Vagina (tissue), 2 donors: ENCODE measurements around the gene PPIL4. TPM values are rescaled to one million over a fixed set of nuclear protein-coding genes. Genes with fewer than 3 reads are reported as not detected.
"Not testable (repeated sequence)": the region's sequence is repeated elsewhere in the genome, so short reads cannot be mapped to it uniquely, and the experiment has no call there.

Source experiments
- DNase-seq, 2 donors: peaks; one replicate each; pipeline ENCODE4 v3.0.0-alpha.2; 2017; ENCODE audit errors: extremely low spot score in 2 of 2
- H3K27ac ChIP-seq: fragments of 200-600 bp; sonication (generic); one replicate; pipeline ENCODE4 v1.5.1; 2019
- H3K27me3 ChIP-seq: fragments of 200-600 bp; sonication (generic); one replicate; pipeline ENCODE4 v1.5.1; 2019
- H3K36me3 ChIP-seq, 2 donors: fragments of 200-600 bp; sonication (generic); one replicate each; pipeline ENCODE4 v1.5.1; 2017 to 2019
- H3K4me1 ChIP-seq: fragments of 200-600 bp; sonication (generic); one replicate; pipeline ENCODE4 v1.5.1; 2019
- H3K4me3 ChIP-seq, 2 donors: fragments of 200-600 bp; sonication (generic); 1 replicate in 1 of 2; 2 replicates in 1 of 2; pipeline ENCODE4 v1.5.1; 2016 to 2019
- H3K9me3 ChIP-seq: fragments of 200-600 bp; sonication (generic); one replicate; pipeline ENCODE4 v1.5.1; 2019
- CTCF ChIP-seq, 3 experiments: fragments of 450-650 bp in 2 of 3; fragments of 200-600 bp in 1 of 3; sonication (generic) in 1 of 3; IDR thresholded peaks; one replicate each; pipeline ENCODE4 v1.5.1; 2017 to 2019; ENCODE audit warnings: antibody characterized with exemption in 3 of 3, mild to moderate bottlenecking in 2 of 3, moderate library complexity in 2 of 3
- POLR2A ChIP-seq, 2 donors: fragments of 450-650 bp; IDR thresholded peaks; one replicate each; pipeline ENCODE4 v1.6.1; 2017; ENCODE audit warnings: antibody characterized with exemption in 2 of 2, mild to moderate bottlenecking in 2 of 2, moderate library complexity in 2 of 2
- POLR2AphosphoS5 ChIP-seq, 2 donors: sonication (generic); formaldehyde crosslinking; IDR thresholded peaks; one replicate each; pipeline ENCODE4 v1.9.0; 2017; ENCODE audit warnings: antibody characterized with exemption in 2 of 2, mild to moderate bottlenecking in 2 of 2, low read depth in 1 of 2; ENCODE audit not compliant: insufficient read depth in 1 of 2
- intact Hi-C: fragments of 100-400 bp; cut with DNase I; formaldehyde crosslinking; loops from one replicate; pipeline ENCODE4 v1.15.1; 2023
- total RNA-seq: library from RNA; depleted of rRNA; stranded (reverse); fragments of >200 nt; gene quantifications from one replicate; pipeline ENCODE4 v1.2.3, GENCODE V29; 2016

The PPIL4 gene
- total RNA-seq, 1 donor from 2014 or later: 20.1 TPM

GRCh38 chr6:149467265-149467664, 78.6 kb downstream of the PPIL4 start:
- Histone ChIP-seq H3K4me3 (no peak overlapping the region), H3K27ac (no peak overlapping the region), H3K36me3 (no peaks in the 10 kb centered on the region), H3K4me1 (no peaks in the 10 kb centered on the region), H3K9me3 (no peaks in the 10 kb centered on the region), H3K27me3 (no peaks in the 10 kb centered on the region)
- TF ChIP-seq POLR2A (IDR thresholded peaks at IDR 0.05) (no peak), CTCF (IDR thresholded peaks at IDR 0.05) (no peak), POLR2AphosphoS5 (IDR thresholded peaks at IDR 0.05; ENCODE audit: insufficient read depth in 1 of 2, low read depth in 1 of 2) (no peak)
- DNase-seq: no peak
- intact Hi-C loops: no loop called here

GRCh38 chr6:149464411-149464810, 81.4 kb downstream of the PPIL4 start:
- no peaks in the 10 kb centered on the region for H3K4me1 ChIP-seq
- H3K27me3 ChIP-seq: no peaks in the 10 kb centered on the region
- H3K27ac ChIP-seq: no peak overlapping the region
- no peak for DNase-seq
- TF ChIP-seq POLR2AphosphoS5 (IDR thresholded peaks at IDR 0.05; ENCODE audit: insufficient read depth in 1 of 2, low read depth in 1 of 2): no peak
- no peak overlapping the region for H3K4me3 ChIP-seq
- no peaks in the 10 kb centered on the region for H3K36me3 ChIP-seq
- H3K9me3 ChIP-seq: no peaks in the 10 kb centered on the region
- intact Hi-C loops: no loop called here

GRCh38 chr6:149463781-149464180, 82.1 kb downstream of the PPIL4 start:
- TF ChIP-seq CTCF (IDR thresholded peaks at IDR 0.05) (no peak), POLR2A (IDR thresholded peaks at IDR 0.05) (no peak)
- Histone ChIP-seq H3K9me3 (no peaks in the 10 kb centered on the region), H3K4me1 (no peaks in the 10 kb centered on the region), H3K27ac (no peak overlapping the region), H3K4me3 (no peak overlapping the region), H3K27me3 (no peaks in the 10 kb centered on the region), H3K36me3 (no peaks in the 10 kb centered on the region)
- no peak for DNase-seq
- intact Hi-C loops: no loop called here

DNA sequence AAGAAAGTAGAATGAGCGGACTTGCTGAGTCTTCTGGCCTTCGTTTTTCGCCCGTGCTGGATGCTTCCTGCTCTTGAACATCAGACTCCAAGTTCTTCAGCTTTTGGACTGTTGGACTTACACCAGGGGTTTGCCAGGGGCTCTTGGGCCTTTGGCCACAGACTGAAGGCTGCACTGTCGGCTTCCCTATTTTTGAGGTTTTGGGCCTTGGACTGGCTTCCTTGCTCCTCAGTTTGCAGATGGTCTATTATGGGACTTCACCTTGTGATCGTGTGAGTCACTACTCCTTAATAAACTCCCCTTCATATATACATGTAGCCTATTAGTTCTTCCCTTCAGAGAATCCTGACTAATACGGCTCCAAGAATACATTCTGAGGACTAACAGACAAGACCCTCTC, 83.1 kb downstream of the PPIL4 start:
- DNase-seq, H3K4me1 ChIP-seq, H3K27ac ChIP-seq, H3K9me3 ChIP-seq, H3K36me3 ChIP-seq, intact Hi-C loops, H3K27me3 ChIP-seq, H3K4me3 ChIP-seq: not testable (repeated sequence)

DNA sequence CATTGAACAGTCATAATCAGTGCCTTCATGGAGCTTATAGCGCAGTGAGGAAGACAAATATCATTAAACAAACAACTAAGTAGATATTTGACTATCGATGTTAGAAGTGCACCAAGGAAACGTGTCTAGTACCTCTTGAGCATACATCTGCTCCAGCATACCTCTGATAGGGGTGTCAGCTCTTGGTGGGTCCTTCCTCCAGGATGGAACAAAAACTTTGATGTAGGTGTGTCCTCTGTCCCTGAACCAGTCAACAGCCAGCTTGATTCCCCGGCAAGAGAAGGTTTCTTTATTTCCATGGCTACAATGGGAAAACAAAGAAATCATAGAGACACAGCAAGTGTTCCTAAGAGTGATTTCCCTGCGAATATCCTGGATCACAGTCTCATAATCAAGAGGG, 84.2 kb downstream of the PPIL4 start:
- no peak overlapping the region for H3K27ac ChIP-seq
- DNase-seq: no peak
- no peak overlapping the region for H3K4me3 ChIP-seq
- no peak for TF ChIP-seq POLR2A (IDR thresholded peaks at IDR 0.05)
- no peaks in the 10 kb centered on the region for H3K9me3 ChIP-seq
- no peaks in the 10 kb centered on the region for H3K4me1 ChIP-seq
- H3K27me3 ChIP-seq: no peaks in the 10 kb centered on the region
- no peaks in the 10 kb centered on the region for H3K36me3 ChIP-seq
- intact Hi-C loops: no loop called here

DNA sequence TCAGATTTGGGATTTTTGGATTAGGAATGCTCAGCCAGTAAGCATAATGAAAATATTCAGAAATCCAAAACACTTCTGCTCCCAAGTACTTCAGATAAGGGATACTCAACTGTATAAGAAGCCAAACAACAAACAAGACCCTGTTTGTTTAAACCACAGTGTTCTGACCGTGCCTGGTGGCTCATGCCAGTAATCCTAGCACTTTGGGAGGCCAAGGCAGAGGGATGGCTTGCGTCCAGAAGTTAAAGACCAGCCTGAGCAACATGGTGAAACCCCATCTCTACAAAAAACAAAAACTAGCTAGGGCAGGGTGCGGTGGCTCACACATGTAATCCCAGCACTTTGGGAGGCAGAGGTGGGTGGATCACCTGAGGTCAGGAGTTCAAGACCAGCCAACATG, 85.6 kb downstream of the PPIL4 start:
- H3K4me1 ChIP-seq, DNase-seq, H3K27me3 ChIP-seq, H3K9me3 ChIP-seq, H3K36me3 ChIP-seq, H3K27ac ChIP-seq, H3K4me3 ChIP-seq, intact Hi-C loops: not testable (repeated sequence)

DNA sequence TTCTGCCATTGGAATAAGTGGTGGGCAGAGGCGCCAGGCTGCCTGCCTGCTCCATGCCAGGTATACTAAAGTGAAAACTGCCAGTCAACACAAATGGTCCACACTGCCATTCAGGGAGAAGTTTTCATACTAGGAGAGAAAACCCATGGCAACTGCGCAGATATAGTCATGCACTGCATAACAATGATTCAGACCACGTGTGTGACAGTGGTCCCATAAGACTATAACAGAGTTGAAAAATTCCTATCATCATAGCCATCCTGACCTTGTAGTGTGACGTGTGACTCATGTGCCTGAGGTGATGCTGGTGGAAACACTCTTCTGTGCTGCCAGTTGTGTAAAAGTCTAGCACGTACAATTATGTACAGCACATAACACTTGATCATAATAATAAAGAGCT, 86.1 kb downstream of the PPIL4 start:
- H3K4me3 ChIP-seq: no peak overlapping the region
- intact Hi-C loops: no loop called here
- H3K27ac ChIP-seq: no peak overlapping the region
- H3K9me3 ChIP-seq: no peaks in the 10 kb centered on the region
- no peaks in the 10 kb centered on the region for H3K36me3 ChIP-seq
- TF ChIP-seq CTCF (IDR thresholded peaks at IDR 0.05) (no peak), POLR2A (IDR thresholded peaks at IDR 0.05) (no peak), POLR2AphosphoS5 (IDR thresholded peaks at IDR 0.05; ENCODE audit: insufficient read depth in 1 of 2, low read depth in 1 of 2) (no peak)
- no peak for DNase-seq
- peaks cover 3% of the 10 kb centered on the region for H3K4me1 ChIP-seq
- H3K27me3 ChIP-seq: no peaks in the 10 kb centered on the region
